HL-60/S4 treated with retinoic acid at 250 ng/mL for 4 days and 3 days (cell line): Measurements from ENCODE around the gene IGFBP7.
"Not testable (repeated sequence)": the region's sequence is repeated elsewhere in the genome, so short reads cannot be mapped to it uniquely, and the experiment has no call there.

Experiments used
- in situ Hi-C: fragments of 300-500 bp; cut with MboI; formaldehyde crosslinking; loops from 2 replicates; pipeline ENCODE4 v1.7.0; 2022; ENCODE audit warnings: low sequenced_read_pairs

IGFBP7 gene

DNA sequence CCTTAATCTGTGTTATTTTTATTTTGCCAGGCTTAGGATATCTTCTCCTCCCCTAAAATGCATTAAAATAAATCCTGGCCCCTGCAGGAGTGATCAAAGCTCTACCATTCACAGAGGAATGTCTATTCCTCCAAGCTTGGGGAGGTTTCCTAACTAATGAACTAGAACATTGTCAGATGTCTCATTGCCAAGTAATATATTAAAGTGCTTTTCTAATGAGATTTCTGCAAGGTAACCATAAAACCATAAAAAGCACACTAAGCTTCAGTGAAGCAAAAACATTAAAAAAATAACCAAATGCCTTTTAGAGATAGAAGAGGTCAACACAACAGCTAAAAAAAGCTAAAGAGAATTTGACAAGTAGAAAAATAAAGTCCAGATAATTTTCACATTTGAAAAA, 34.8 kb downstream of the IGFBP7 start:
- in situ Hi-C loops, result no loop called here

DNA sequence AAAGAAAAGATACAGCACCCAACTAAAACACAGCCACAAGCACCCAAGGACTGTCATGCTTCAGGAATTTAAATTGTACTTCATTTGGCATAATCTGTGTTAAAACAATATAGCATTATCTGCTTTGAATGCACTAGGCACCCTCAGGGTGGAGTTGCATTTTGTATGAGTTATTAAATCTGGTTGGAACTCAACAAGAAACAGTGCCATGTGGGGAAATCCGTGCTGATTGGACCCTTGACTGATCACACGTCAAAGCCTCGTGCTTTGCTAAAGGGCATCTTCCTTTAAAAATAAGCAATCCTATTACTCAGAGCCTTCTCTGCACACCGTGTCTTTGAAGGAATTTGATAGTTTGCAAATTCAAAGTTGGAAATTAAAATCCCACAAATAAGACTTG, 35.4 kb downstream of the IGFBP7 start:
- in situ Hi-C loops, result no loop called here

DNA sequence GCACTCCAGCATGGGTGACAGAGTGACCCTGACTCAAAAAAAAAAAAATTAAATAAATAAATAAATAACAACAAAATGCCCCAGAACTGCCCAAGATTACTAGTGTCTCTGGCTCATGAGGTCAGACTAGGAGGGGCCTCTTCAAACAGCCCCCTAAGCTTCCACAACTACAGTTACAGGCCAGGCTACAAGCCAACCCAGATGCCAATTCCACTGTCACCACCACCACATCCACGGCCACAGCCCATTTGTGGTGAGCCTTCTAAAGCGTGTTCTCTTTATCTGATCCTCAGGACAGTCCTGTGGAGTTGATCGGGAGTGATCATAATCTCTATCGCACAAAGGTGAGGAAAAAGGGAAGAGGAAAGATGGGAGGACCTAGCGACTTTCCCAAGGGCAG, 36.6 kb downstream of the IGFBP7 start:
- in situ Hi-C loops, result no loop called here

DNA sequence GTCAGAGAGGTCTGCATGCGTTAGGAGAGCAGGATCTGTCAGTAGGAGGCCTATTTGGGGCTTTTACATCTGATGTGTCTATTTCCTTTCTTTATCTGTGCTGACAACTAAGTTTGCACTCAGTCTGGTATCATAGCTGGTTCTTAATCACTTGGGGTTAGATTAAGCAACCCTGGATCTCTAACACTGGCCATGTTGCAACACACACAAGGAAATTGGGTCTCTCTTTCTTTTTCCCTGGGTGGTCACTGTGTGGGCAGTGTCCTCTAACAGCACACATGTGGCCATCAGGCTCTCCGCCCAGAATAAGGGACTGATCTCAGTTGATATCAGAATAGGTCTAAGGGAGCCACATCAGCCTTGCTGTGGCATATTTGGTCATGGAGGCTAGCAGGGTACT, 38.9 kb downstream of the IGFBP7 start:
- in situ Hi-C loops, result no loop called here

DNA sequence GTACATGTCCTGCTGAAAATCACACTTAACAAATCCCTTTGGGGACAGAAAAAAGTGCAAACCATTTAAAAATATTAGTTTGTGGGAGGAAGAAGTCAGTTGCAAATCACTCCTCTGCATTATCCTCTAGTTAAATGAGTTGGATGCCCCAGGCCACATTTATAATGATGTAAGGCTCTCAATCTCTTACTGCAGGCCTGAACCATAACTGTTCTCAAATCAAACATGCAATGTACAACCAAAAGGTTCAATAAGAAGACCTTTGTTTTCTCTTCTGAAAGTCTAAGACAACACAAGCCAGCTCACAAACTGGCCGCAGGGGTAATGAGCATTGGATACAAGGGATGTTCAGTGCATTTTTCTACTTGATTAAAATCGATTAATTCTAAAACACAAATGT, 39.7 kb downstream of the IGFBP7 start:
- in situ Hi-C loops, result no loop called here

DNA sequence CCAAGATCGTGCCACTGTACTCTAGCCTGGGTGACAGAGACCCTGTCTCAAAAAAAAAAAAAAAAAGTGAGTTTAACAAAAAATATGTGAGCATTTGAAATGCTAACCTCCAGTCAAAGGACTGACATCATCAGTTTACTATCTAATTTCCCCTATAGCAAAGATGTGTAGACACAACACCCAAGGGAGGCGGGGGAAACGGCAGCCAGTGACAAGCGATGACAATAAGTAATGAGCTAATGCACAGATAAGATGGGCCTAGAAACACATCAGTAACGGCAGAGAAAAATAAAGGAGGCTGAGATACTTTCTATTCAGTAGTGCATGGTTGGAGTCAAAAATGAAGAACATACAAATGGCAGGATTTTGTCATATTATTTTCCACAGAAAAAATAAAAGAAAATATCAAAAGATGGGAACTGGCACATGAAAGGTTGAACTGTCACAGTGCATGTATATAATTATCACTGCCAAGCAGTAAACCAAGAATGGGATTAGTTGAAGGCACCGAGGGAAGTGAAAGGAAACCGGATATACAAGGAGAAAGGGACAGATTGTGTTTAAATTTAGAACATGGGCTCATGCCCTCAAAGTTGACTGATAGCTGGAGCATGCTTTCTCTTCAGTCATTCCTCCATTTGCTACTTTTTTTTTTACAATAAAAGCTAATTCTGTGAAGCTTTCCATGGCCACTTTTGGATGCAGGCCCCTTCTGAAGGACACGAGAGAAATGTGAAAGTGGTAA, 41.8 kb downstream of the IGFBP7 start:
- in situ Hi-C loops, result no loop called here

DNA sequence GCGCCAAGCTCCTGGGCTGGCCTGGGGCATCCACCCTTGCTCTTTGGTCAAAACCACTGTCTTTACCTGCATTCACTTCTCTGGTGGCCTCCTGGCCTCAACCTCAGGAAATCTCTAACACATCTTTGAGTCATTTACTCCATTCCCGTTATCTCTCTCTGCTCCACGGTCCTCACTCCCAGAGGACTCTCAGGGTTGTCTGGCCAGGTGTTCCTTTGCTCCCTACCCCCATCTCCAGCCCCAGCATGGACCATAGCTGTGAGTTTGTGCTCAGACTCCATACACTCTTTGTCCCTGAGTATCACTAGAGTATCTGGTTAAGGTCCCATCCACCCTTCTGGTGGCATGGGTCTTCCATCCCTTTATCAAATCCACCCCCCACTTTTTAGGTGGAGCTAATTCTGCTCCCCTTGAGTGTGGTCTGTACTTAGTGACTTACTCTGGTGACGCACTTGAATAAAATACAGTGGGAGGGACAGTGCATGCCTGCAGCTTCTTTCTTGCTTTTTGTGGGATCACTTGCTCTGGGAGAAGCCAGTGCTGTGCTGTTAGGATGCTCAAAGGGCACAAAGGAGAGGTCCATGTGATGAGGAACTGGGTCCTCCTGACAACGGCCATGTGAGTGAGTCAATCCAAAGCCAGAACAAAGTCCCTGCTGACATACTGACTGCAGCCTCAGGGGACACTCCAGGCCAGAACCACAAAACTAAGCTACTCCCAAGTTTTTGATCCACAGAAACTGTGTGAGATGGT, 44.3 kb downstream of the IGFBP7 start:
- in situ Hi-C loops, result no loop called here

DNA sequence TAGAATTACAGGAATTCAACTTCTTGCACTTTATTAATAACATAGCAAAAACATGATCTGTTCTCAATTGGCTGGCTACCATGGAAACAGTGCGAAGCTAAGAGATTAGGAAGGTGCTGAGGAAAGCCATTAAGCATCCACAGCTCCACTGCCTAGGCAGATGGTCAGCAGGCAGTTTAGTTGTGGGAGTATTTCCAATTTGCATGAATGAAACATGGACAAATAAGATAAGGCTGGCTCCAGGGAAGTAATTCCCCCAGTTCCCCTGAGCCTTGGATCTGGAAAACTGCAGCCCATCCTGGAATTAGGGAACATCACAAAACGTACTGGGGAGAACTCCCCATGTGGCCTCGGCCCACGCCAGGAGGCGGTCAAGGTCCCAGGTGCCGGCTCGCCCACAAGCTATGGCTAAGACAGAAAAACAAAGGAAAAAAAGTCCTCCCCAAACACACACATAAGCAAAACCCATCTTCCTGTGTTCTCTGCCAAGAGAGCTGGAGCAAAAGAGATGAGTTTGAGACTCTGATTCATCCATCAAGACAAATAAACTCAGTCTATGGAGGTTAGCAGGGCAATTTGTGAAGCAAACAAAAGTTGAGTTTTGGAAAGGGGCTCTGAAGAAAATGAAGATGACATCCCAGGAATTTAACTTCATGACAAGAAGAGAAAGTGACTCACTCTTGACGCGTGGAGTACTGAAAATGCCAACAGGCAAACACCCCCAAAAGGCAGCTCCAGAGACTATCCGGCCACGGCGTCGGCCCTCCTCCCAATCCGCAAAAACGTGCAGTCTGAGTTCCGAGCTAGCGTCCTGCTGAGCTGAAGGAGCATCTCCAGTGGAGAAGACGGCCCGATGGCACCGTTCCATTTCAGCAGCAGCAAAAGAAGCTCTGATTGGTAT, 45.1 kb downstream of the IGFBP7 start:
- in situ Hi-C loops, result no loop called here

DNA sequence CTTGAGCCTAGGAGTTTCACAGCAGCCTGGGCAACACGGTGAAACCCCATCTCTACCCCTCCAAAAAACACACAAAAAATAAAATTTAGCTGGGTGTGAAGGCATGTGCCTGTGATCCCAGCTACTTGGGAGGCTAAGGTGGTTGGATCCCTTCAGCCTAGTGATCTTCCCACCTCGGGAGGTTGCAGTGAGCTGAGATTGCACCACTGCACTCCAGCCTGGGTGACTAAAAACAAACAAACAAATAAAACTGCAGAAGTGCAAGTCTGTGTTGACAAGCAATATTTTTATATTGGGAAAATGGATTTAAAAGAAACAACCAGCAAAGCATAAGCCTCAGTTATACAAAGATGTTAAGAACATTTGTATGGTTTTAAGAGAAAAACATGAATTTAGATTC, 46.1 kb downstream of the IGFBP7 start:
- in situ Hi-C loops, result no loop called here

DNA sequence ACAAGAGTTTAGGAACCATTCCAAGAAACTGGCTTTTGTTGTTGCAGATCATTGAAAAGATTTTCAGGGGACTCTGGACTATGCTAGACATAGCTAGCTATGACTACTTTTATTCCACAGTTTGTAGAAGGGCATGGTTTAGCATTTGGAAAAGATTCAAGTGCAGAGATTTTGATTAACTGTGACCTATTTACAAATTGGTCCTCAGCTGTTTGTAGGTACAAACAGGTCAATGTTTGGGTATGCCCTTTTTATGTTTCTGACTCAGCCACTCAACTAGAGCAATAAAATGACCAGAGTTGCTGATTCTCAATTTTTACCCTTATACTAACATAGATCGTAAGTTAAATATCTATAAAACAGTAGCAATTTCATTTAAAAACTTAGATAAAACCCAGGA, 46.7 kb downstream of the IGFBP7 start:
- in situ Hi-C loops, result no loop called here

DNA sequence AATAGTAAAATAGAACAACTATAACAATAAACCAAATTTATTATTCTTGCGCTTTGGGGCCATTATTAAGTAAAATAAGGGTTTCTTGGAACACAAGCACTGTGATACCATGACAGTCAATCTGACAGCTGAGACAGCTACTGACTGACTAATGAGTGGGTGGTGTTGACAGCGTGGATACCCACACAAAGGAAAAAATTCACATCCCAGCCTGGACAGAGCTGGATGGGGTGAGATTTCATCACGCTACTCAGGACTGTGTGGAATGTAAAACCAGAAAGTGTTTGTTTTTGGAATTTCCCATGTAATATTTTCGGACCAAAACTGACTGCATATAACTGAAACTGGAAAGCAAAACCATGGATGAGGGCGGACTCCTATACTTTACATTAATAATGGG, 48.8 kb downstream of the IGFBP7 start:
- in situ Hi-C loops, result no loop called here

DNA sequence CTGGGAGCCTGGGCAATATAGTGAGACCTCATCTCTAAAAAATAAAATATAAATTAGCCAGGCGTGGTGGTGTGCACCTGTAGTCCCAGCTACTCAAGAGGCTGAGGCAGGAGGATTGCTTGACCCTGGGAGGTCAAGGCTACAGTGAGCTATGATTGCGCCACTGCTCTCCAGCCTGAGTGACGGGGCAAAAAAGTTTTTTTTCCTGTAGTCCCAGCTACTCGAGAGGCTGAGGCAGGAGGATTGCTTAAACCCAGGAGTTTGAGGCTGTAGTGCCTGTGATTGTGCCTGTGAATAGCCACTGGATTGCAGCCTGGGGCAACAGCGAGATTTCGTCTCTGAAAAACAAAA, 49.5 kb downstream of the IGFBP7 start:
- in situ Hi-C loops, result not testable (repeated sequence)

DNA sequence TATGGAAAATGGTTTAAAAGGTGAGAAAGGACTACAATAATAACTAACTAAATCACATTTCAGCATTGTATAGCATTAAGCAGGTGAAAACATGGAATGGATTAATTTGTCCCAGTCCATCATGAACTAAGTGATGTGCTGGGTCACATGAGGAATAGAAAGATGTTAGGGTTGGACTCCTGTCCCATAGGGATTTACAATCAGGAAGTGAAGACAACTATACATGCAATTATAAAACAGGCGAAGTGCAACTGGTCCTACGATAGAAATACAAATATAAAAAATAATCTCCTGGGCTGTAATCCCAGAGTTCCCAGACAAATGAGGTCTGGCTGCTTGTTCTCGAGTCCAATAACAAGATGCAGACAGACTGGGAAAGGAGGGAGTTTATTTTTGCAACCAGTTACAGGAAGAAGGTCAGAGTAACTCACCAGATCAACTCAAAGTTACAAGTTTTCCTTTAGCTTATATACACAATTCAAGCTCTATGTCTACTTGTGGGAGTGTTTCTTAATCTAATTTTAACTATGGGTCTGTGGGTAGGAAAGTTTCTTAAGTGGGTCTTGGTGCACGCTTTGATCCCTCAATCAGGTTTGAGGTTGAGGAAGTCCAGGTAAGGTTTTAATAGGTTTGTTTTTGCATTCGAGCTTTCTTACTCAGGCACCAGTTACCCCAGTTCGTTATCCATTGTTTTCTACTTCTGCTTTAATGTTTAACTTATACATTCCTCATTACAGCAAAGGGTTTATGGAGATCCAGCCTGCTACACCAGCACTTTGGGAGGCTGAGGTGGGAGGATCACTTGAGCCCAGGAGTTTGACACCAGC, 50.1 kb downstream of the IGFBP7 start:
- in situ Hi-C loops, result no loop called here

DNA sequence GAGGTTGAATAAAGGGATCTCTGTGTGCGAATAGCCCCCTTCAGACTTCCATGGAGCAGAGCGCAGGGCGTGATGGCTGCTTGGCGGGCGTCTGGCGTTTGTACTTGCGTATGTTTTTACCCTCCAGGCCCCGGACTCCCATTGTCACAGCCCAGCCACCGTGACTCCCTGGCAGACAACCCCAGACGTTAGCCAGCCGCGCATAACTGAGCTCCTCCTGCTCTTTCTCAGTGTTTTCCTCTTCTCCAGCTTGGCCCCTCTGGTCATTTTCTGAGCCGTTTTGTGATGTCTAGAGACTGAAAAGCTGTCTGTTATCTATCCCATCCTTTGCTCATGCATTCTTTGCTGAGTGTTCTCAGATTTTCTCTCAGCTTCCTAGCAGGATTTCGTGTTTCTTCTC, 54.3 kb downstream of the IGFBP7 start:
- in situ Hi-C loops, result no loop called here

DNA sequence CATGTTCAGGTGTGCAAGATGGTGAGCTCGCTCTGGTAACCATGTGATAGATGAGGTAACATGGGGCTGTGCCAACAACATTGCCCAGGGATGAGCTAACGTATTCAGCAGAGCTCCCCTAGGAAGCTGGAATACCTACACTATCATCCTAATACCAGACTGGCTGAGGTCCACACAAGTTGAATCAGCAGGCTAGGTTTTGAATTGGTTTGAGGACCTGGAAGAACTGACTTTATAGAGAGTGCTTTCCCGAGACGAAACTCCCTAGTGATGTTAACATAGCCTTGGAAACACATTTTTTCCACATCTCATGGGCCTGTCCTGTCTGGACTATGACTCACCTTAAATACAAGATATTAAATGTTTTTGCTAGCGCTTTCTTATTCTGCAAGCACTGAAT, 56.7 kb downstream of the IGFBP7 start:
- in situ Hi-C loops, result no loop called here

DNA sequence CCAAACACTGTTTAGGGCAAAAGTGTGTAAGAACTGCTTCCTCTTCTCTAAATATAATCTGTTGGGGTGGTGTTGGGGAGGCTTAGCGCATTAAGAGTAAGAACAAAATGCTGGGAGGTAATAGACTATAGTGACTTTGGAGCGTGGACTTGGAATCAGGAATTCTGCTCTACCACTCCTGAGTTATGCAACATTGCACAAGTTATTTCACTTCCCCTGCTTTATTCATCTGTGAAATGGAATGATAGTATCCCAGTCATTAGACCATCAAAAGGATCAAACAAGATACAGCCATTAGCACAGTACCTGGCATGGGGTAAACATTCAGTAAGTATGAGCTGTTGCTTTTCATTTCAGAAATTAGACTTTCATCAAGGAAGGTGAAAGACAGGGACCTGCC, 58.7 kb downstream of the IGFBP7 start:
- in situ Hi-C loops, result no loop called here

DNA sequence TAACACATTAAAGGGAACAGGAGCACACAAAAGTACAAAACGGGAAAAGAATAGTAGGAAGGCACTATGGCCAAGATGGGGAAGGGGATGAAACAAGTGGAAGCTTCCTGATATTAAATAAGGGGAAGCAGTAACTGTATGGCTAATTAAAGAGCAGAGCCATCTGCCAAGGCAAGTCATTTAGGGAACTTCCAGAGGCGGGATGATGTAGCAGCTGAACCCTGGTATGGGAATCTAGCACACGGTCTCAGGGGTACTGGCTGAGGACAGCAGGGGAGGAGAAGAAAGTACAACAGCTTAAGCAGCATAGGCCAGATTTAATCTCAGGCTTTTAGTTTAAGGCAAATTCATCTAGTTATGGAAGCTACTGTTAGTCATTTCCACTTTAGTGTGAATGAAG, 59.1 kb downstream of the IGFBP7 start:
- in situ Hi-C loops, result no loop called here

DNA sequence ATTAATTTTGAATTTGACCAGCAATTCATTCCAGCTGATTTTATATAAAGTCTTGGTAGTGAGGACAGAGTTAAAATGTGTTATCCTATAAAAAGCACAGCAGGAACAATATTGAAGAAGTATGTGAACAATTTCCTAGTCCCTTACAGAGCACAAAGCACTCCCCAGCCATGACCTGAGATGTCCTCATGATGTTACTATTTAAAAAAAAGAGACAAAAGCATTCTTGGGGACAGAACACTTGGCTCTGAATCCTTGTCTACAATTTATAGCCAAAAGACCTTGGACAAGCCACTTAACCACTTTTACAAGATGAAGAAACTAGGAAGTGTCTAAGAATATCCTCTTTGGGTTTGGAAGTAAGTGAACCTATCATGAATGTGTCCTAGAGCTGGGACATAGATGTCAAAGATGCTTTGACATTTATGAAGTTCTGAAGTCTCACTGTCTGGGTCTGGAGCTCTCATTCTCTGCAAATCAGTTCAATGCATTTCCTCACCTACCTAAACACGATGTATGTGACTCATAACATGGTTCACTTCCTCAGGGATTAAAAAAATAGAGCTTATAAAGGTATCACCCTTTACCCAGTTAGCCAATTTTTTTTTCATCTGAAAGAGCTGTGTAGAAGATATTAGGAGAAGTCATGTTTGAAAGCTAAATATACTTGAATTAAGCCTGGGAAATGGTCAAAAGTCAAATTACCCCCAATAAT, 61.4 kb downstream of the IGFBP7 start:
- in situ Hi-C loops, result no loop called here

DNA sequence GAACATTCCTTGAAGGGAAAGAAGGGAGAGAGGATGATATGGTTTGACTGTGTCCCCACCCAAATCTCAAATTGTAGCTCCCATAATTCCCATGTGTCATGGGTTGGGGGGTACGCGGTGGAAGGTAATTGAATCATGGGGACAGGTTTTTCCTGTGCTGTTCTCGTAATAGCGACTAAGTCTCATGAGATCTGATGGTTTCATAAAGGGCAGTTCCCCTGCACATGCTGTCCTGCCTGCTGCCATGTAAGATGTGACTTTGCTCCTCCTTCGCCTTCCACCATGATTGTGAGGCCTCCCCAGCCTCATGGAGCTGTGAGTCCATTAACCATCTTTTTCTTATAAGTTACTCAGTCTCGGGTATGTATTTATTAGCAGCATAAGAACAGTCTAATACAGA, 63.1 kb downstream of the IGFBP7 start:
- in situ Hi-C loops, result not testable (repeated sequence)

DNA sequence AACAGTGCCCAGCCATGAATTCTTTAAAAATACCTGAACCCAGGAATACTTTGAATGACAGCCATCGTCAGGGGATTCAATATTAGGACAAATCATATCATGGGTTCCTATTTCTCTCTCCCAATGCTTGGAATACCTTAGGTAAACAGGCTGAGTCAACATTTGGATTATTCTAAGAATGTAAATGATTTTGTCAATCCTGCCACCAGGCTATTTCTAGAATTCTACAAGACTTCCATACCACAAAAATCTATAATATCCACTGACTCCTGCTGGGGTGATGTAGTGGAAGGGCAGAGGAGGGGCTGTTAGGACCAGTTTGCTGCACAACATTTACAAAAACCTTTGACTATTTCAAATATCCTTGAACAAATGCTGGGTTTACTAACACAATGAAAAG, 65.2 kb downstream of the IGFBP7 start:
- in situ Hi-C loops, result no loop called here
